SIG-M5 treated with dmso at 0.1 percent for 504 hours (cell line): ENCODE data around the gene TULP3.
"Not testable (repeated sequence)": the region's sequence is repeated elsewhere in the genome, so short reads cannot be mapped to it uniquely, and the experiment has no call there.

ENCODE experiments used
- DNase-seq: peaks from one replicate; lab custom pipeline; 2025; ENCODE audit not compliant: unreplicated experiment; lab: John Stamatoyannopoulos, UW

Gene TULP3, protein sequence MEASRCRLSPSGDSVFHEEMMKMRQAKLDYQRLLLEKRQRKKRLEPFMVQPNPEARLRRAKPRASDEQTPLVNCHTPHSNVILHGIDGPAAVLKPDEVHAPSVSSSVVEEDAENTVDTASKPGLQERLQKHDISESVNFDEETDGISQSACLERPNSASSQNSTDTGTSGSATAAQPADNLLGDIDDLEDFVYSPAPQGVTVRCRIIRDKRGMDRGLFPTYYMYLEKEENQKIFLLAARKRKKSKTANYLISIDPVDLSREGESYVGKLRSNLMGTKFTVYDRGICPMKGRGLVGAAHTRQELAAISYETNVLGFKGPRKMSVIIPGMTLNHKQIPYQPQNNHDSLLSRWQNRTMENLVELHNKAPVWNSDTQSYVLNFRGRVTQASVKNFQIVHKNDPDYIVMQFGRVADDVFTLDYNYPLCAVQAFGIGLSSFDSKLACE

DNA sequence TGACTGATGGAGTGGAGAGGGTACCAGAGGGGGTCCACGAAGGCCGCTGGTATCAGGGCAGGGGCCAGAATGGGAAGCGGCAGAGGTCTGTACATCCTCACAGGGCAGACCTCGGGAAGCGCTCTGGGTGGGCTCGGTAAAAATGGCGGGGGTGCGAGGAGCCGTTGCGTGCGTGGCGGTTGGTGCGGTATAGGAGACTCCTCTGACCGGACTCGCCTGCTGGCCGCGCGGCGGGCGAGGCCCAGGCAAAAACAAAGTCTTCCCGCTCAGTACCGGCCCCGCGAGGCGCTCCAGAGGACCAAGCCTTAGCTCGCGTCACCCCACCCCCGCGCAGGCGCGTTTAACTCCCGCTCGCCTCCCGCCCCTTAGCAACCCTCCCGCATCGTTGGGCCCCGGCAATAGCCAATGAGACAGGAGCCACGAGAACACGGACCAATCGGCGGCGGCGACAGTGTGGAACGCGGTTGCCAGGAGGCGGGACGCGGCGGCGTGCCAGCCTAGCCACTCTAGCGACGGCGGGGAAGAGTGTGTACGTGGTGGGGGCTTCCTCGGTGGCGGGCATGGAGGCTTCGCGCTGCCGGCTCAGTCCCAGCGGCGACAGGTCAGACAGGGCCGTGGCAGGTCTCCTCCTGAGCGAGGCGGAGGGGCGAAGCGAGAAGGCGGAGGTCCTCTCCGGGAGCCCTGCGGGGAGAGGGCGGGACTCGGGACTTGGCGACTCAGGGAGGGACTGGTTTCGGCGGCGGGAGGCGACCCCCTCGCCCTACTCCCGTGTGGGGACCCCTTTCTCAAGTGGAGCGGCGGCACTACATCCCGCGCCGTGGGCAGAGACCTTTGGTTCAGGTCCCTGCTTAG is at the start of gene TULP3:
Gene TULP3, plus strand, starts transcription at position 504 of the 852 bp plus-strand sequence. Its CDS starts 57 bp downstream, at position 561.
- peak; percentile 96 for DNase-seq

DNA sequence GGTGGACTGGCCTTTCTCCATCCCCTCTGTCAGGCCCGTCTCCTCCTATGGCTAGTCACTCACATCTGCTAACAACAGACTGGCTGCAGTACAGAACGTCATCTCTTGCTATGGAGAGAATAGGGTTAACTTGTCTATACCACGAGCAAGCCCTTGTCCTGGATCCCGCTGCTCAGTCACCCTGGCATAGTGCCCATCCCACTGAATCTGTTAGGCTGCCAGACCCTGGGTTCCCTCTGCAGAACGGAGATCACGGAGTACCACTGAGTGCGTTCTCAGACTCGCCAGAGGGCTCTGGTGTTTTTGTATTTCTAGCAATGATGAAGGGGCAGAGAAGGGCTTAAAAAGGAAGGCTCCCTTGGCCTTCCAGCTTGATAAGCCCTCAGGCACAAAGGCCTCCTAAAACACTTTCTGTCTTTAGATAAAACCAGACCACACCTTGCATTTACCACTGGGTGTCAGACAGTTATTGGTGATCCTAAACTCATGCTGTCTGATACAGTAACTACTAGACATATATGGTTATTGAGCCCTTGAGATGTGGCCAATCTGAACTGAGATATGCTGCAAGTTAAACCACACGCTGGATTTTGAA is 49.5 kb upstream of the TULP3 start:
- DNase-seq: no peak

DNA sequence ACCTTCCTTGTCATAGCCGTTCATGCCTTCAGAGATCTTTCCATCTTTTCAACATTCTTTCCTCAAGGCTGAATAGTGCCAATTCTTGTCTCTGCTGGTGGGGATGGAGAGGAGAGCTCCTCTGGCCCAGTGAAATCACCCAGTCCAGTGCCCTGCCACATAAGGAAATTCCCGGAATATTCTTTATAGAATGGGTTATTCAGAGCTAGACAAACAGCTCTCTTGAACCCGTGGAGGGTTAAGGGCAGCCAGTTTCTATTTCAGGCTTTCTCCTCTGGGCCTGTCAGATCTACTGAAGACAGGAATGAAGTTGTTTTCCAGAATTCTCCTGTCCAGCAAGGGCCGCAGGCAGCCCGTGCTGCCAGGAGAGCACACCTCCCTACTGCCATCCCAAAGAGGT is 47.7 kb upstream of the TULP3 start:
- DNase-seq: no peak

DNA sequence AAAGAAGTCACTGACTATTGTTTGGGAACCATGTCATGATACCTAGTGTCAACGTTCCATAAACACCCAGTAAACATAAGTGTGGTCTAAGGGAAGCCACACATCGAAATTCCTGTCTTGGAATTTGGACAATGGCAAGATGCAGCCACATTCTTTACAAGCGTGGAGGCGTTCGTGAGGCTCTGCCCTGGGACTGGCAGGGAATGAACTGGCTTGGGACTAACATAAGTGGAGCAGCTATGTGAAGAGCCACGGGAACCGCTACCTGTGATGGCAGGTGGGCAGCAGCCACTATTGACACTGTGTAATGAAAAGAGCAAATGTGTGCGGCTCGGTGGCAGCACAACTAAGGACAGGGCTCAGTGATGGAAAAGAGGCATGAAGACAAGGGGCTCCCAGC is 45.9 kb upstream of the TULP3 start:
- DNase-seq: no peak

DNA sequence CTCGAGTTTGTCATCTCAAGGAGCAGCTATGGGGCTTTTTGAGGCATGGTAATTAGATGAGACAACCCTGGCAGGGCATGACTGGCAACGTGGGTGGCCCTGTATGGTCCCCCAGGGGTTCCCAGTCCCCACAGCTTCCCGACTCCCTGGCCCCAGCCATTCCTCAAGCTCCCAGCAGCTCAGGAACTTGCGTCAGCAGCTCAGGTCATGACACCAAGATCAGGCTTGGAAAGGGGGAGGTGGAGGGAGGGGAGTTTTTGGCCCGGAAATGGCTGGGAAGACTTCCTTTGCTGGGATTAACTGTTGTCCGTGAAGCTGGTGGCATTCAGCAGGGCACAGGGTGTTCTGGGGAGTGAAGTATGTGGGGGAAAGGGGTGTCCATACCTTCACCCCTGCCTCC is 45.4 kb upstream of the TULP3 start:
- DNase-seq: no peak

DNA sequence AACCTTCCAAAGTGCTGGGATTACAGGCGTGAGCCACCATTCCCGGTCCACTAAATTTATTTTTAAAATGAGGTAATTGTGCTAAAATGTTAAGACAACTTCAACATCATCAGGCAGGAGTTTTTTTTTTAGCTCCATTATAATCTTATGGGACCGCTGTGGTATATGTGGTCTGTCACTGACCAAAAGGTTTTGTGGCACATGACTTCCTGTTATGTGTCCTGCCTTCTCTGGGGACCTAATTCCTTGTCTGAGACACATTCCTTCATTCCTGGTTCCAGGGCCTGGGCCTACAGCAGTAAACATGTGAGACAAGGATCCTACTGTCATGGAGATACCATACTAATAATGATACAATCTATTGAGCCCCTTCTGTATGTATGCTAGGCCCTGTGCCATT is 38.8 kb upstream of the TULP3 start:
- DNase-seq: no peak

DNA sequence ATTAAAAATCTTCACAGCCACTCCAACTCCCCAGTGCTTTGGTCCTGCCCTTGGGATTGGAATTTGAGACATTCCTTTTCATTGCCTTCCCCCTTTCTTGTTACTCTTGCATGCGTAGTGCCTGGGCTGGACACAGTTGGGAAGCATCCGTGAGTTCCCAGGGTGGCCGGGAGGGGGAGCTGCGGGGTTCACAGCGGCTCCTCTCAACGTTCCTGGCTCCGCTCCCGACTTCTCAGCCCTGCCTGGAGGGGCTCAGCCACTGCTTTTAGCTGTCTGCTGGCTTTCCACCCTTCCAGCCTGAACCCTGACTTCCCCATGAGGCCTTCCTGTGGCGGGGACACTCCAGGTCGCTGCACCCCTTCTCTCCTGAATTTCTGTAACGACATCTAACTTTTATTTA is 37.1 kb upstream of the TULP3 start:
- peak; percentile 33 for DNase-seq

DNA sequence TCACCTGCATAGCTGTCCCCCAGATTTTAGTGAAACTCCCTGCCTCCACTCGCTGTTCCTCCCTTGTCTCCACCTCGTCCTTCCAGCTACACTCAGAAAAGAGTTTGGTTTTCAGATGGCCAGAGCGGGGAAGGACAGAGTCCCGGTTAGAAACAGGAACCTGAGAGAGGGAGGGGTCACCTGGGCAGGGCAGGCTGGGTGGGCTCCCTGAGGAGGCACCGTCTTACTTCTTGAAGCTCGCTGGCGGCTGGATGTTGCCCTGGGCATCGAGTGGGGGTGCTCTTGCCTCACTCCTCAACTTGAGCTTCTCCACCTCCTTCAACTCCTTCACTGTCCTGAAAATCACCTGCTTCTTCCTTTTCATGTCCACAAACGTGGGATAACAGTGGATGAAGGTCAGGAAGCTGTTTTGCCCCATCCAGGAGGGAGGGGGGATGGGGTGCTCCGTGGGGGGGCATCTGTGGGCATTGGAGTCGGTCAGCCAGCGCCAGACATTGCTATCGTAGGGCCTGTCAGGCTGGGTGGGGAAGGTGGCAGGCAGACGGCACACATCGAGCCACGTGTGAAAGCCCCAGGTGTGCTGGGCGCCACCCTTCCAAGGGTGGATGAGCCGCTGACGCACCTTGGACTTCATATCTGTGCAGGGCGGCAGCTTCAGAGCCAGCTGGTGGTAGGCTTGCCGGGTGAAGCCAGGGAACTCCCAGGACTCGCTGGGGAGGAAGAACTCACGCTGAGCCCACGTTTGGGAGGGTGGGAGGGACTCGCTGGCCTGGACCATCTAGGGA is 35.8 kb upstream of the TULP3 start:
- DNase-seq: no peak

DNA sequence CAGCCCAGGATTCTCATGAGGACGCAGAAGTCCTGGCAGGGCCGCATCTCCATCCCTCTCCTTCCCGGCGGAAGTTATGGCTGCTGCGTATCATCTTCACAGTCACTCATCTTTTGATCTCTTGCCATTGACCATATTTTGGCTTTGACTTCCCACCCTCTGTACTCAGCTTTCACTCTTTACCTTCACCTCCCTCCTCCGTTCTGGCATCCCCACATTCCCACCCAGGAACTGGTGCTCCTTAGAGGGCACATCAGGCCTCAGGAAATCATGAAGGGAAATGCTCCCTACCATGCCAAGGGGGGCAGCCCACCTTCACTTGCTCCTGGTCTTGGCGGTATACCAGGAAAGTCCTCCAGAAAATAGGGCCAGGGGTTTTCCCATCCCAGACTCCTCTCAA is 35.1 kb upstream of the TULP3 start:
- no peak for DNase-seq

DNA sequence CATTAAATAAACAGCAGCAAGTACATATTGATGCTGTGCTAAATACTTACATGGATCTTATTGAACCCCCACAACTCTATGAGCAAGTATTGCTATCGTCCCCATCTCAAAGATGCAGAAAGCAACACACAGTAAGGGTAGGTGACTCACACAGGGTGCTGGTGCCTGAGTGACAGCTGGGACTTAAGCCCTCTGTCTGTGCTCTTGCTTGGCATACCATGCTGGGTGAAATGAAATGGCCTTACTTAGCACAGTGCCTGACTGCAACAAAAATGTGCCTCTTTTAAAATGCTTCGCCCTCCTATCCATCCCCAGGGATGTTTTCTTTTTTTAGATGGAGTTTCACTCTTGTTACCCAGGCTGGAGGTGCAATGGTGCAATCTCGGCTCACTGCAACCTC is 34.6 kb upstream of the TULP3 start:
- DNase-seq: no peak

DNA sequence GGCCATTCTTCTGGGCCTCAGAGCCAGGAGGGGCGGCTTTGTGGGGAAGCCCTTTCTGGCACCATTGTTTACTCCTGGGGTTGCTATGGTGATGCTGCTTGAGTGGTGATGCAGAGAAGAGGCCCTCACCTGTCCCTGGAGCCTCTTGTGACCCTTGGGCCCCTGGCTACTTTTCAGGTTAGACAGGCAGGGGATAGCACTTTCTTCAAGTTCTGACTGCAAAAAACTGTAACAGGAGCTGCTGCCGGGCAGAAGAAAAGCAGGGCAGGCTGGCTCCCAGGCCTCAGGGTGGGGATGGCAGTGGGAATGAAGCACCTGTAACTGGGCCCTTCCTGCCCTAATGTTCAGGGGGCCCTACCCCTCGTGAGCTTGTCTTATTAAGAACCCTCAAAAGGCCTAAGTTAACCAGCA is 33.7 kb upstream of the TULP3 start, which contains the start of gene TEX52:
Gene TEX52, minus strand, starts transcription at position 19 of the 411 bp plus-strand sequence. Its CDS starts 13 bp downstream, at position 6.
- DNase-seq: no peak

DNA sequence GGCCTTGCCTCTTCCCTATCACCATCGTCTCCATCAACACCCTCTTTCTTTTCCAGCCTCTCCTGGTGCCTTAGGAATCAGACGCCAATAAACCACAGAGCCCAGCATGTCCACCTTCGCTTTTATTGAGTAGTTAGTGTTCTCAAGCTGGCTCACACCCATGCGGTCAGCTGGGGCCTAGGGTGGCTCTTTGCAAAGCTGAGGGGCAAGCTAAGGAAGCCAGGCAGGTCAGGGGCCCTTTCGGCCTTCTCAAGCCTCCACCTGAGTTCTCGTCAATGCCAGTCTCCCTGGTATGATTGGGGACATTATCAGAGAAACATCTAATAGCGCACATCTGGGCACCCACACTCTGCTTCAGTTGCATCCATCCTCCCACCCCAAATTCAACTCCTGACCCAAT is 33.1 kb upstream of the TULP3 start:
- DNase-seq: no peak

DNA sequence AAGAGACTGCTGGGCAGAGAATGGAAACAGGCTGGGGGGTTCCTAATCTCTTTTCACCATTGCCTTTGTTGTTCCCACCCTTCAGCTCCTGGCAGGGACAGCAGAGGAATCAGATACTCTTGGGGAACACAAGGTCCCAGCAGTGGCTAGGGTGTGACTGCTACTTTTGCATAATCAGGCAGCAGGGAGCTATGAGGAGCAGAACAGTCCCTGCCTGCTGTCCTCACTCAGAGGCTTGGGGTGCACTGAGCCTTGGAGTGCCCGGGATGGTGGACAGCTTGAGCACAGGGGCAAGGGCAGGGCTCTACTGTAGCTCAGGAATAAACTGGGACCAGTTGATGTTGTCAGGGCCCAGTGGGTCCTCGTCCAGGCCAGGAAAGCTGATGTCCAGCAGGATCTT is 32.4 kb upstream of the TULP3 start:
- no peak for DNase-seq

DNA sequence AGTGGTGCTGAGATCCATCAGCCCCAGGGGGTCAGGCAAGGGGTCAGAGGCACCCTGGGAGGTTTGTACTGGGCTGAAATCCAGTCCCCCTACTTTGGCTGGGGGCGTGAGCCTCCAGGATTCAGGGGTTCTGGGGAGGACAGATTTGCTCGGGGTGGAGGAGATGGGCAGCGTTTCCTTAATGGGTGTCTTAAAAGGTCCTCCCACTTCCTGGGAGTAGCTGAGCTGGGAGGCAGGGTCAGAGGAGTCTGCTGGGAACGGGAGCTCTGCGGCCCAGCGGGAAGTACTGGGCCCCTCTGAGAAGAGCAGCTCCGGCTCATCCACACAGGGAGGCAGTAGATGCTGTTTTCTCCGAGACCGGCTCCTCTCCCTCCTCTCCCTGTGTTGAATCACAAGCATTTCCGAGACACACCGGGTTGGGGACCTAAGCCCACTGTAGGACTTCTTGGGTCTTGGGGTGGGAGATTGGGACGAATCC is 31.7 kb upstream of the TULP3 start:
- no peak for DNase-seq

DNA sequence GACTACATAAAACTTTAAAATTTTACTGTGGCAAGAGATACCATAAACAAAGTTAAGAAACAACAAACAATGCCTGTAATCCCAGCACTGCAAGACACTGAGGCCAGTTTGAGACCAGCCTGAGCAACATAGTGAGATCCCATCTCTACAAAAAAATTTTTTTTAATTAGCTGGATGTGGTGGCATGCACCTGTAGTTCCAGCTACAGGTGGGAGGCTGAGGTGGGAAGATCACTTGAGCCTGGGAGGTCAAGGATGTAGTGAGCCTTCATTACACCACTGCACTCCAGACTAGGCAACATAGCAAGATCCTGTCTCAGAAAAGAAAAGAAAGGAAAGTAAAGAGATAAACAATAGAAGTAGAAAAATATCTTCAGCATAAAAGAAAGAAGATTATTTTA is 30.5 kb upstream of the TULP3 start:
- DNase-seq: no peak

DNA sequence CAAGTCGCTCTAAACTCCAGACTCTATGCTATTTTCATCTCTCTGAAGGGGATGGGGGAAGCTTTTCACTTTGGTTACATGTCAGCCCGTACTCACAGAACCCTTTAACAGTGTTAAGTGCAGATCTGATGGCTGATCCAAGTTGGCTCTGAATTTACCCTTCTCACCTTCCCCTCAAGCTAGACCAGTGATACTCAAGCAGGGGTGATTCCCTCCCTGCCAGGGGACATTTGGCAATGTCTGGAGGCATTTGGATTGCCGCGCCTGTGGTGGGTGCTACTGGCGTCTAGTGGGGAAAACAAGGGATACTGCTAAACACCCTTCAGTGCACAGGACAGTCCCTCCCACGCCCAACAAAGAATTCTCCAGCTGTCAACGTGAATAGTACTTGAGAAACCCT is 27.8 kb upstream of the TULP3 start:
- no peak for DNase-seq

DNA sequence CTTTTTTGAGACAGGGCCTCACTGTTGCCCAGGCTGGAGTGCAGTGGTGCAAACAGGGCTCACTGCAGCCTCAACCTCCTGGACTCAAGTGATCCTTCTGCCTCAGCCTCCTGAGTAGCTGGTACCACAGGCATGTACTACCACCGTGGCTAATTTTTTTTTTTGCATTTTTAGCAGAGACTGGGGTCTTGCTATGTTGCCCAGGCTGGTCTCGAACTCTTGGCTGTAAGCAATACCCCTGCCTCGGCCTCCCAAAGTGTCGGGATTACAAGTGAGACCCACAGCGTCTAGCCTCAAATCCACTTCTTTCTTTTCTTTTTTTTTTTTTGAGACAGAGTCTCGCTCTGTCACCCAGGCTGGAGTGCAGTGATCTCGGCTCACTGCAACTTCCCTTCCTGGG is 27.3 kb upstream of the TULP3 start:
- not testable (repeated sequence) for DNase-seq

DNA sequence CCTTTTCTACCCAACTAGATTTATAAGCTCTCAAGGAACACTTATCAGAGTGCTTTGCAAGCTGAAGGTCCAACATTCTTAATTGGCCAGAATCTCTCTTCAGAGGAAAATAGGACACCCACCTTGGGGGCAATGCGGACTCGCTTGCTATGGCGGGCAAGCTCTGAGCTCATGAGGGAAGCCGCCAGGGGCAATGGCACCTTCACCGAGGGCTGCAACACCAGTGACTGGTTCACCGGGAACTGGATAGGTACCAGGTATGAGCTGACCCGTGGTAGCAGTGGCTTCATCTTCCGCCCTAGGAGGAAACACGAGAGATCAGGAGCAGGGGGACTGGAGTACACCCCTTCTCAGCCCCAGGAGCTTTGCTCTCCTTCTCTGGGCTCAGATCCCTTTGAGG is 26.5 kb upstream of the TULP3 start:
- DNase-seq: no peak

DNA sequence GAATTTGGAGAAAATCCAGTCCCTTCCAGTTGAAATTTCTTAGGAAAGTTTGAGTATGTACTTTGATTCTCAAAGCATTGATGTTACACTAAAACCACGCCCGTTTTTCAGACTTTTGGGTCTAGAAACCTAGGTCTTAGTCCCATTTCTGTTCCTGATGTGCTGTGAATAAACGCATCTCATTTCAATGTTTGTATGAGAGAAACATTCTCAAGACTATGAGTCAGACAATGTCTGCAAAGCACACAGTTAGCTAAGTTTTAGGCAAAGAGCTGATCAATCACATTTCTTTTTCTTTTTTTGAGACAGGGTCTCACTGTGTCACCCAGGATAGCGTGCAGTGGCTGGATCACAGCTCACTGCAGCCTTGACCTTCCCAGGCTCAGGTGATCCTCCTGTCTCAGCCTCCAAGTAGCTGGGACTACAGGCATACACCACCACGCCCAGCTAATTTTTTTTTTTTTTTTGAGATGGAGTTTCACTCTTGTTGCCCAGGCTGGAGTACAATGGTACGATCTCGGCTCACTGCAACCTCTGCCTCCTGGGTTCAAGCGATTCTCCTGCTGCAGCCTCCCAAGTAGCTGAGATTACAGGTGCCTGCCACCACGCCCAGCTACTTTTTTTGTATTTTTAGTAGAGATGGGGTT is 21.6 kb upstream of the TULP3 start:
- DNase-seq: not testable (repeated sequence)

DNA sequence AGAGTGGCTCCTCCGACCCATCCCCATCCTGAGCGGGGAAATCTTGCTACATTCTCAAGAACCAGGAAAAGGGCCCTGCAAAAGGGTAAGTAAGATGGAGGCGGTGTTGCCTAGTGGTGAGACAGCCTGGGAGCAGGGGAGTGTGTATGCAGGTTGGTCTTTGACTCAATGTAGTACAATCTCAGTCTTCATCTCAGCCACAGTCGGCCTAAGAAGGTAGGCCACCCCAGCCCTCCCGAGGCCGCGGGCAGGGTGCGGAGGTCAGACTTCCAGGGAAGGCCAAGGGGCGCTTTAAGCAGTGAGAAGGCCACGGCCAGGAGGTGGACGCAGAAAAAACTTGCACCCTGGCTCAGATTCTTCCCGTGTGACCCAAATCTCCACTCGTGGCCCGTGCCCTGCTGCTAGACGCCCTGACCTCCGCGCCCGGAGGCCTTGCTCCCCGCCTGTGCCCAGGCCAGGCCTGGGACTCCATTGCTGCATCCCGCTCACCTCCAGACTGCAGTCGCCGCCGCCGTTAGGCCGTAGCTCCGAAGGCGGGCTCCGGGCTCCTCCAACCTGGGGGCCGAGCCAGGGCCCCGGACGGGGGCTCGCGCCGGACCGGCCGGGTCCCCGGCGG is 14.2 kb upstream of the TULP3 start:
- DNase-seq: peak; percentile 45
